Measurements from ENCODE around the gene PRKCA.
A peak's percentile ranks its signal among the peaks of the same experiment; 100 is the strongest.

PRKCA gene

GRCh38 chr17:66551839-66552238 is 249.4 kb downstream of the PRKCA start:
- no peak for DNase-seq

- no peak for DNase-seq
Observed at GRCh38 chr17:66552371-66552770, 250.0 kb downstream of the PRKCA start.

- DNase-seq, result no peak
Observed at GRCh38 chr17:66555605-66556004, 253.2 kb downstream of the PRKCA start.

GRCh38 chr17:66557200-66557599 is 254.8 kb downstream of the PRKCA start:
- no peak for DNase-seq

GRCh38 chr17:66557886-66558285 is 255.5 kb downstream of the PRKCA start:
- DNase-seq, result no peak

- no peak for DNase-seq
Observed at GRCh38 chr17:66560691-66561090, 258.3 kb downstream of the PRKCA start.

- no peak for DNase-seq
Observed at GRCh38 chr17:66562119-66562518, 259.7 kb downstream of the PRKCA start.

GRCh38 chr17:66564992-66565465 is 262.6 kb downstream of the PRKCA start:
- no peak for DNase-seq

GRCh38 chr17:66567234-66568170 is 265.1 kb downstream of the PRKCA start:
- peak; percentile 87 to 89 for DNase-seq

GRCh38 chr17:66569572-66569971 is 267.2 kb downstream of the PRKCA start:
- DNase-seq, result no peak

- DNase-seq, result no peak
Observed at GRCh38 chr17:66570447-66571195, 268.2 kb downstream of the PRKCA start.

GRCh38 chr17:66571745-66572144 is 269.3 kb downstream of the PRKCA start:
- no peak for DNase-seq

- no peak for DNase-seq
Observed at GRCh38 chr17:66573078-66573477, 270.7 kb downstream of the PRKCA start.

GRCh38 chr17:66574123-66574522 is 271.7 kb downstream of the PRKCA start:
- no peak for DNase-seq

GRCh38 chr17:66576473-66576872 is 274.1 kb downstream of the PRKCA start:
- no peak for DNase-seq

- no peak for DNase-seq
Observed at GRCh38 chr17:66577041-66577440, 274.6 kb downstream of the PRKCA start.

- no peak for DNase-seq
Observed at GRCh38 chr17:66578781-66579489, 276.5 kb downstream of the PRKCA start.

- no peak for DNase-seq
Observed at GRCh38 chr17:66579556-66579955, 277.1 kb downstream of the PRKCA start.

- no peak for DNase-seq
Observed at GRCh38 chr17:66580184-66580955, 278.0 kb downstream of the PRKCA start.

- DNase-seq, result no peak
Observed at GRCh38 chr17:66580956-66581391, 278.6 kb downstream of the PRKCA start.

- no peak for DNase-seq
Observed at GRCh38 chr17:66582373-66583111, 280.1 kb downstream of the PRKCA start.

Data from activated CD4-positive, alpha-beta T cell treated with anti-CD3 and anti-CD28 coated beads, Interleukin-2, amount 50 U/mL, for 48 hours (primary cell).